HG03159 (cell line): ENCODE results near the gene LRRC58.
A peak's percentile ranks its signal among the peaks of the same experiment; 100 is the strongest.
"Not testable (repeated sequence)": the region's sequence is repeated elsewhere in the genome, so short reads cannot be mapped to it uniquely, and the experiment has no call there.

ENCODE experiments used
- ATAC-seq: cut with Tn5 transposase; IDR thresholded peaks from one replicate; pipeline ENCODE4 v1.9.1; 2021; ENCODE audit warnings: mild to moderate bottlenecking, moderate library complexity; ENCODE audit not compliant: unreplicated experiment

The LRRC58 gene

GRCh38 chr3:120348991-120349854 lies at the start of gene LRRC58:
Gene LRRC58 (minus strand): TSS chr3:120349354. CDS start chr3:120349243, 111 bp downstream.
- ATAC-seq, result peak; percentile 84

DNA sequence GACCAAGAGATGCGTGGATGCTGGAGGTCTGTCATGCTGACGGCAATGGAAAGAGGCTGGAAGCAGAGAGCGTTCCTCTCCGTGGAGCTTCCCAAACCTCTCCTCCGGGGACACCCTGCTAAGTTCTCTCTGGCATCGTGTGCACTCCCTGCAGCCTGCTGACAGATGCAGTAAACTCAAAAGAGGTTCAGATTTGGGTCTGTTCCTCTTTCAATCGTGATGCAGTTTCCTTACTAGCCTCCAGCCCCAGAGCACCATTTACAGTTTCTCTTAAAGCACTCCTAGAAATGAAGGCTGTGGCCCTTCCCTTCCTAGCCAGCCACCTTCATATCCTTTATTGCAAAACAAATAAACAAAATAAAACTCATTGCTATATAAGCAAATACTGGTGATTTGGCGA lies 47.3 kb upstream of the LRRC58 start:
- ATAC-seq, result no peak

- ATAC-seq, result no peak
Measured at GRCh38 chr3:120394347-120394746, 45.2 kb upstream of the LRRC58 start.

GRCh38 chr3:120393761-120394160 lies 44.6 kb upstream of the LRRC58 start:
- no peak for ATAC-seq

DNA sequence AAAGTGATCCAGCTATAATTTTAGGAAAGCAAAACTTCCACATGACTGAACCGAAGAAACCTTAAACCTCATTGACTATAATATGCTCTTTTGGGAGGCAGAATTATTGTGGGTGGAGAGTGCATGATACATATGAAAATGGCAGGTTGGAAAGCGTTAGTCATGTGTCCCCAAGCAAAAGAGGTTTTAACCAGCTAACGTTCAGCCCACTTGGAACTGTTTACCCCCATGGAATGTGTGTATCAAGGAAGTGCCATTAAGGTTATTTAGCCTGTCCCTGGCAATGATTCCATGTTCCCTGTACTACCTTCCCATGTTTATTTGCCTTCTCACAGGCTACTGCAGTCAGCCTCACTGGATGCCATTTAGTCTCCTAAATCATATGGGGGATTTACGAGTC lies 44.1 kb upstream of the LRRC58 start:
- ATAC-seq, result no peak

GRCh38 chr3:120382941-120383447 lies 33.8 kb upstream of the LRRC58 start:
- no peak for ATAC-seq

DNA sequence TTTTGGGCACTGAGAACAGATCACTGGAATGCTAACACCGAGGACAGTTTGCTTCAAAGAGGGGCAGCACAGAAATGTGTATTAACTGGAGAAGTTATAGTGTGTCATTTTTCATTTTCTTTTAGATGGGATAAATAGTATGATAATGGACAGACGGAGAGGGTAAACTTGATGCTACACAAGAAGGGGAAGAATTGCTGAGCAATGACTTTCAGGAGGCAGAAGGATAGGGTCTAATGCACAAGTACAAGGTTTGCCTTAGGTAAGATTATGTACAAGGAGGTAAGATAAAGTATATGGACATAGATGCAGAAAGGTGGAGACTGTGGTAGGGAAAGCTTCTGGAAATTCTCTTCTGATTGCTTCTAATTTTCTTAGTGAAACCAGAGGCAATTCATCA lies 32.3 kb upstream of the LRRC58 start:
- no peak for ATAC-seq

DNA sequence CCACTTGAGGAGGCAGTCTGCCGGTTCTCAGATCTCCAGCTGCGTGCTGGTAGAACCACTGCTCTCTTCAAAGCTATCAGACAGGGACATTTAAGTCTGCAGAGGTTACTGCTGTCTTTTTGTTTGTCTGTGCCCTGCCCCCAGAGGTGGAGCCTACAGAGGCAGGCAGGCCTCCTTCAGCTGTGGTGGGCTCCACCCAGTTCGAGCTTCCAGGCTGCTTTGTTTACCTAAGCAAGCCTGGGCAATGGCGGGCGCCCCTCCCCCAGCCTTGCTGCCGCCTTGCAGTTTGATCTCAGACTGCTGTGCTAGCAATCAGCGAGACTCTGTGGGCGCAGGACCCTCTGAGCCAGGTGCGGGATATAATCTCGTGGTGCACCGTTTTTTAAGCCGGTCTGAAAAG lies 28.8 kb upstream of the LRRC58 start:
- ATAC-seq, result not testable (repeated sequence)

DNA sequence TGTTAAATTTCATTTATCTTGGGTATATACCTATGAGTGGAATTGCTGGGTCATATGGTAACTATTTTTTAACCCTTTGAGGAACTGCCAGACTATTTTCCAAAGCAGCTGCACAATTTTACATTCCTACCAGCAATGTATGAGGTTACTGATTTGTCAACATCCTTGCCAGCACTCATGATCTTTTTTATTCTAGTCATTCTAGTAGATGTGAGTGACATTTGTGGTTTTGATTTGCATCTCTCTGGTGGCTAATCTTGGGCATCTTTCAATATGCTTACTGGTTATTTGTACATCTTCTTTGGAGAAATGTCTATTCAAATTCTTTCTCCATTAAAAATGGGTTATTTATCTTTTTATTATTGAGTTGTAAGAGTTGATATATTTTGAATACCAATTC lies 21.3 kb upstream of the LRRC58 start:
- peak; percentile 62 for ATAC-seq

GRCh38 chr3:120369037-120369467 lies 19.9 kb upstream of the LRRC58 start:
- peak; percentile 93 for ATAC-seq

- ATAC-seq, result peak; percentile 44
Measured at GRCh38 chr3:120368172-120368571, 19.0 kb upstream of the LRRC58 start.

- ATAC-seq, result no peak
Measured at GRCh38 chr3:120364821-120365220, 15.7 kb upstream of the LRRC58 start.

DNA sequence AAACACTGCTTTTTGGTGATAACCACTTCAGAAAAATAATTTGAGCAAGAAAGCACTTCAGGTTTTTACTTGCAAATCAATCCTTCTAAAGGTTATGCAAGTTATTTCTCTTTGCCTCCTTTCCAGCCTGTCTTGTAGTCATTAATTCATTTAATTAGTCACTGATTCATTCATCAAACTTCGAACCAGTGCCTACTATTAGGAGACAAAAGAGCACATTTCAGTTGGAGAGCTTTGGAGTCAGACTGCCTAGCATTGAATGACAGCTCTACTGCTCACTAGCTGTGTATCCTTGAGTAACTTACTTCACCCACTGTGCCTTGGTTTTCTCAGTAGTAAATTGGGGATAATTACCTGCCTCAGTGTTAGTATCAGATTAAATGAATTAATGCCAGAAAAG lies 14.9 kb upstream of the LRRC58 start:
- ATAC-seq, result no peak

DNA sequence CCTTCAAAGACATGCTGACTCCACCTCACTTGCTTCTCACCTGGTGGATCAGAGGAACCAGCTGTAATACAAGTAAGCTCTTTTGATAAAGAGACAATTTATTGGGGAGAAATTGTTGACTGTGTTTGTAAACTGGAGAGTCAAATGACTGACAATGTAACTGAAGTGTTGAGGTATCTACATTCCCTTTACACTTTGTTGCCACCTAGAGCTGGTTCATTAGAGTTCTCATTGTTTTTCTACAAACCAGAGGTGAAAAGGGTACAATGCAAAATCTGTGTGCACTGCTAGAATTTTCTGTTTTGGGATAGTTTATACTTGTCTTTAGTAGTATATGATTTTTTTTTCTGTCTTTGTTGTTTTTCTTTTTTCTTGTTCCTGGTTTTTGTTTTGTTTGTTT lies 8.7 kb upstream of the LRRC58 start:
- no peak for ATAC-seq

DNA sequence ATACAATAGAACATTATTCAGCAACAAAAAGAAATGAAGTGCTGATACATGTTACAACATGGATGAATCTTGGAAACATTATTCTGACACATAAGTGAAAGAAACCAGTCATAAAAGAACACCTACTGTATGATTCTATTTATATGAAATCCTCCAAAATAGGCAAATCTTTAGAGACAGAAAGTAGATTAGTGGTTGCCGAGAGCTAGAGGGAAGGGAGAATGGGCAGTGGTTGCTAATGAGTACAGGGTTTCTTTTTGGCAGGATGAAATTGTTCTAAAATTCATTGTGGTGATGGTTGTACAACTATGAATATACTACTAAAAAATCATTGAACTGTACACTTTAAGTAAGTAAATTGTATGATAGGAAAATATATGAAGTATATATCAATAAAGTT lies 6.3 kb upstream of the LRRC58 start:
- no peak for ATAC-seq

GRCh38 chr3:120353463-120353862 lies 4.3 kb upstream of the LRRC58 start:
- ATAC-seq, result no peak

DNA sequence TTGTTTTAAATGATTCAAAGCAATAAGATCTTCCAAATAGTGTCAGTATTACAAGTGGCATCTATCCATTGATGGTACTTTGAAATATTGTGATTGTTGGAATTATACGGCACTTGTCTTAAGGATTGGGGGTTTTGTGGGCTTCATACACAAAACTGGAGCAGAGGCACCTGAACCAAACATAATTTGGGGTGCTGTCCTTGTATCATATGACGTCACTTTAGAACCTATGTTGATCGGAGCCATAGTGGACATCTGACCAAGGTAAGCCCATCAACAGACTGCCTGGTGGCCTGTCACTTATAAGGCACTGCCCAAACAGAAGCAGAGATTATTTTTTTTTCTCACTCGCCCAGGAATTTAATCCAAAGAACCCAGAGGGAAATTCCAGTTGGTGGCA lies 2.9 kb upstream of the LRRC58 start:
- ATAC-seq, result no peak

DNA sequence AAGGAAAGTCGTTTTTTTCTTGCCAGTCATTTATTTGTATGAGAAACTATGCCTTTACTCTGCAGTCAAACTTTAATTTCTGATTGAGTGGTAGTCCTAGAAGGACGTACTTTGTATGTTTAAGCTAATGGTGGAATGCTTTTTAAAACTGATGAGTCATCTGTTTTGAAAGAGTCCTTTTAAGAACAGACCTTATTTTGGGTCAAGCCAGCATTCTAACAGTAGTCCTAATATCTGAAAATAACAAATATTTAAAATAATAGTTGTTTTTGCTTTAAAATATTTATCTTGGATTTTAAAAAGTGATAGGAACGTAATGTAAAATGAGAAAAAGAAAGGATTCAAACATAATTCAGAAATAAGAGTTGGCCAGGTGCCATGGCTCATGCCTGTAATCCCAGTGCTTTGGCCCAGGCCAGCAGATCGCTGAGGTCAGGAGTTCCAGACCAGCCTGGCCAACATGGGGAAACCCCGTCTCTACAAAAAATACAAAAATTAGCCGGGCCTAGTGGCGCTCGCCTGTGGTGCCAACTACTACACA lies 1.3 kb upstream of the LRRC58 start:
- no peak for ATAC-seq

- ATAC-seq, result no peak
Measured at GRCh38 chr3:120349855-120350125, 636 bp upstream of the LRRC58 start.

- ATAC-seq, result peak; percentile 61
Measured at GRCh38 chr3:120348065-120348990, 826 bp downstream of the LRRC58 start.

- no peak for ATAC-seq
Measured at GRCh38 chr3:120344349-120344748, 4.8 kb downstream of the LRRC58 start.
